GM18858 (cell line): ENCODE data around the gene FANCL.
"Not testable (repeated sequence)": the region's sequence is repeated elsewhere in the genome, so short reads cannot be mapped to it uniquely, and the experiment has no call there.

Source experiments
- ATAC-seq: cut with Tn5 transposase; IDR thresholded peaks from one replicate; pipeline ENCODE4 v1.9.1; 2021; ENCODE audit not compliant: unreplicated experiment

FANCL gene

GRCh38 chr2:58155160-58155778 lies 85.9 kb downstream of the FANCL start:
- ATAC-seq = no peak

DNA sequence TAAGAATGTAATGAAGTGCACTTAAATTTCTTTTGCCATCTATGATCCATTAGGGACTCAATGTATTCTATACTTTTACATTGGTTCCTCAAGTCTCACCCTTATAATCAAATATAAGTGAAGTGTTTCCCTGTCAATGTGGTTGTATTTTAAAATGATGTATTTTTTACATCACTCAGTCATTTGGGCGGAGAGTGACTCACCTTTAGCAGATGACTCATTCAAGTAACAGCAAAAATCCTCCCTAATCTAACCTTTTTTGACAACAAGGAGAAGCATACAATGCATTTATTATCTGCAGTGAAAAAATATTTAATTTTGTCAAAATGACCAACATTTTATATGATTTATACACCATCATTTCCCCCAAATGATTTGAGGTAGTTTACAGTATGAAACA lies 94.4 kb downstream of the FANCL start:
- ATAC-seq = no peak

DNA sequence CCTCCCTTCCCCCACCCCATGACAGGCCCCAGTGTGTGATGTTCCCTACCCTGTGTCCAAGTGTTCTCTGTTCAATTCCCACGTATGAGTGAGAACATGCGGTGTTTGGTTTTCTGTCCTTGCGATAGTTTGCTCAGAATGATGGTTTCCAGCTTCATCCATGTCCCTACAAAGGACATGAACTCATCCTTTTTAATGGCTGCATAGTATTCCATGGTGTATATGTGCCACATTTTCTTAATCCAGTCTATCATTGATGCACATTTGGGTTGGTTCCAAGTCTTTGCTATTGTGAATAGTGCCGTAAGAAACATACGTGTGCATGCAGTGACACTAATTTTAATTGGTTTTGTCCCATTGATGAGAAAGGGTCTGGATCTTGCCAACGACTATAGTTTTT lies 95.4 kb downstream of the FANCL start:
- not testable (repeated sequence) for ATAC-seq

GRCh38 chr2:58140508-58141072 lies 100.5 kb downstream of the FANCL start:
- no peak for ATAC-seq

GRCh38 chr2:58138396-58139030 lies 102.6 kb downstream of the FANCL start:
- ATAC-seq = no peak

DNA sequence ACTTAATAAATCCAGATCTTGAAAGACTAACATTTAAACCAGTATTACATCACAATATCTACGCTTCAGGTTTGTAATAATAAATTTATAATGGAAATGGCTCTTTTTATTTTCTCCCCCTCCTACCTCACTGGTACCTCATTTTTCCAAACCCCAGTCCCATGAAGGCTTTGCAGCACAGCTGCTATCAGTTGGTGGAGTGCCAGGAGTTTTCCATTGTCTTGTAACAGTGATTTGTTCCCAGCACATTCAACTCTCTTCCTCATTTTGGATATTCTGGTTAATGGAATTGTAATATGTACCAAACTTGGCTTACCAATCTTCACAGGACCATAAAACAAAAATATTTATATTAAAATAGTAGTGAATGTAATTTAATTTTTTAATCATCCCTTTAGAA lies 103.3 kb downstream of the FANCL start:
- no peak for ATAC-seq

- no peak for ATAC-seq
Measured at GRCh38 chr2:58137221-58137620, 103.9 kb downstream of the FANCL start.

DNA sequence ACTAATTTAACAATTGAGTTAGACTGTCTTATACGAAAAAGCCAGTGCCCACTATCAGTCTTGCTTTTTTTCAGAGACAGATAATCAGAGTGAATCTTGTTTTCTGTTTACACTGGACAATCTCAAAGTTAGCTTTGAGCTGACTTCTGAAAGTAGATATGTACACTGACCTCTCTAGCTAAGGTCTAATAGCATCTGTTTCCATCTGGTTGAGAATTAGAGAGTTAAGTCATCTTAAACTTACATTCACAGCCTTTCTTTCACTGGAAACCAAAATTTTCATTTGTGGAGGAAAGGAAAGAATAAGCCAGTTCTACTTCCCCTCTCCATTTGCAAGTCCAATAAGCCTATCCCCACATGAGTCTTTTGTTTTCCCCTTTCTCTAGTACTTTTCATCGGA lies 105.3 kb downstream of the FANCL start:
- ATAC-seq = no peak

DNA sequence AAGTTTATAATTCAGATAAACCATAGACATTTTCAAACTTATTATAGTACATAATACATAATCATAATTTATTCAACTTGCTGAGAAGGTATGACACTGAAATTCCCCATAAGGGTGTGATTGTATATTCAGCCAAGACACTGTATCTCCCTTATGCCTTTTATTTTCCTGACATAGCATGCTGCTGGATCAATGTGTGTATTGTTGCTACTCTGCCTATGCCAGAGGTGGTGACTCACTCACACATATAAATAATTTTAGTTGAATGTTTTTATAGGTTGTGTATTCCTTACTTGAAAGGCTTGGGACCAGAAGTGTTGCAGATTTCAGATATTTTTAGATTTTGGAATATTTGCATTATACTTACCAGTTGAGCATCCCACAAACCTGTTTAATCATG lies 107.7 kb downstream of the FANCL start:
- ATAC-seq = no peak

DNA sequence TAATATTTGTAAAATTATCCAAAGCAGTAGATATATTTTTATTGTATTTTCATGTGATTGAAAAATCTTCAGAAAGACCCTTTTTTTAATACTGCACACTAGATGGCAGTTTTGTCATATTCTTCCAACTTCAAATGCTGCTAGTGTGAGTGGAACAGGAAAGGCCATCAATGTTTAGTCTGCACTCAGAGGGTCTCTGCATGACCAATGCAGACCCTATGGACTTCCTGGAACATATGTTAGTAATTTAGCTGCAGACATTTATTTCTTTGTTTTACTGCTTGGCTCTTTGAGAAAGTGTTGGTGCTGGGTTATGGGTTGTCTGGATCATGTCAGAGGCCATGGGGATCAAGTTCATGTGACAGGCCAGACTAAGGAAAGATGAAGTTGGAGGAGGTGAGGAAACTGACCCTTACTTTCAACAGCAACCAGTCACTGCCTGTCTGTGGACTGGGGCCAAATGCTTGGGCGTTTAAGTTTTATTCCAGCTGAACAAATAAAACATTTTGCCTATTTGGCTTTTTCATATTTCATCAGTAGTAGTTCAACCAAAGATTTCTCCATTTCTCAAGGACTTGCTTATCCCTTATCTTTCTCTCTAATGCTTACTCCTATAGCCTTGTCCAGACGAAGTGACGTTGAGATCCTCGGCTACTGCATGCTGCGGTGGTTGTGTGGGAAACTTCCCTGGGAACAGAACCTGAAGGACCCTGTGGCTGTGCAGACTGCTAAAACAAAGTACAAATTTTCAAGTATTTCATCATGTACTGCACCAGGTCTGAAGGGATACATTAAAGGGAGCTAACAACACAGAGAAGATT lies 109.7 kb downstream of the FANCL start:
- no peak for ATAC-seq

DNA sequence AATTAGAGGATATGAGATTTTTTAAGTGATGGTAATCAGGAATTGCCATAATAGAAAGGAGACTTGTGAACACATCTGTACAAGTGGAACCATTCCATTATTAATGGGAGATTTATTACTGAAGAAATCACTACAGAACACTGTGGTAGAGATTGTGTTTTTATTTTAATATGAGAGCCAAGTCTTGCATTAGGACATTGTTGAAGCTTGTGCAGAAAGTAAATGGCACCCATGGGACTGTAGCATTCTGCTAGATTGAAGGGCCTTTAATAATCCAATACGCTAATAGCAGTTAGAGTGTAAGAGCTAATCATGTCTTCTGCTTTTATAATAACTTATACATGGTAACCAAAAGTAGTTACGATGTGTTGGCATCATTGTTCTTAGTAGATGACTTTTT lies 110.9 kb downstream of the FANCL start:
- ATAC-seq = no peak

DNA sequence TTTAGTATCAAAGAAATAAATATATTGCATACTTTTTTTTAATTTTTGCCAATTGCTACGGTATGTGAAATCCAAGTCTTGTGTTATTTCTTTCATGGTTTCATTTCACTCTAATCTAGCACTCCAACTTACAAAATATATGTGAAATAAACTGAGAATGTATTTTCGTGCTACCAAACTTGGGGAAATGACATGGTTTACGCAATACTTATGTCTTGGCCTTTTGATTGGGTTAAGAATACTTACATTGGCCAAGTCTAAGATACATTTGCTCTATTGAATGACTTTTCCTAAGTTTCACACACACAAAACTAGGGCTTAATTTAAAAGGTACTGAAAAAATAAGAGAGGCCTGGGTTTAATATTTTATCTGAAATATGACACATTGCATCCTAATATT lies 114.0 kb downstream of the FANCL start:
- no peak for ATAC-seq

DNA sequence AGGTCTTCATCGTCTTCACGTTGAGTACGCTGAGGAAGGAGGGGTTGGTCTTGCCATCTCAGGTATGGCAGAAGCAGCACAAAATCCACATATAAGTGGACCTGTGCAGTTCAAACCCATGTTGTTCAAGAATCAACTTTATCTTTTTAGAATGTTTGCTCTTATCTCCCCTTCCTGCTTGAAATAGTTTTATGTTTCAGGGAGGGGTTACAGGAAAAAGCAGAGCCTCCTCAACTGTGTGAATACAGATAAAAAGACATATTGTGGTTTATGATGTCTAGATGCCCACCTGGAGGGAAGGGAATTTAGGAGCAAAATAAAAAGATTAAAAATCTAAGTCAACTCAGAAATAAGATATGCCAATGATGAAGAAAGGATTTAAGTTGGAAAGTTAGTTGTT lies 118.6 kb downstream of the FANCL start:
- no peak for ATAC-seq

DNA sequence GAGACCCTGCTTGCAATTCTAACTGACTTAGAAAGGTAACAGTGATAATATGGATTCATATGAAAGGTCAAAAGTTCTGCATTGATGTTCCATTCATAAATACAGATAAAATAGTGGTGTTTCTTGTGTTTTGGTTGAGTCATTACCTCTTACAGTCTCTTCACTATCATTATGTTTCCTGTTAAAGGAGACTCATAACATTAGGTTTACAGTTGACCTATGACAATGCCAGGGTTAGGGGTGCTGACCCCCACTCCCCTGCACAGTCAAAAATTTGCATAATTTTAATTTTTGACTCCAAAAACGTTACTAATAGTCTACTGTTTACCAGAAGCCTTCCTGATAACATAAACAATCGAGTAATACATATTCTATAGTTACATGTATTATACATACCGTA lies 119.1 kb downstream of the FANCL start:
- ATAC-seq = no peak

- no peak for ATAC-seq
Measured at GRCh38 chr2:58120626-58121229, 120.4 kb downstream of the FANCL start.

GRCh38 chr2:58113563-58113962 lies 127.6 kb downstream of the FANCL start:
- ATAC-seq = not testable (repeated sequence)

- no peak for ATAC-seq
Measured at GRCh38 chr2:58110765-58111164, 130.4 kb downstream of the FANCL start.

- ATAC-seq = no peak
Measured at GRCh38 chr2:58109481-58109880, 131.6 kb downstream of the FANCL start.
